Endodermal cell (in vitro differentiated cells): ENCODE data around the gene ZNF618. TPM values are rescaled to one million over a fixed set of nuclear protein-coding genes. Genes with fewer than 3 reads are reported as not detected.

Source experiments
- DNase-seq: peaks from one replicate; pipeline ENCODE4 v3.0.0-alpha.2; 2017
- H3K27ac ChIP-seq: 2 replicates; pipeline ENCODE4 v1.5.1; 2013; ENCODE audit warnings: mild to moderate bottlenecking, low read depth, low read length, moderate library complexity
- H3K27me3 ChIP-seq: 2 replicates; pipeline ENCODE4 v1.6.1; 2013; ENCODE audit warnings: mild to moderate bottlenecking, low read length, moderate library complexity; ENCODE audit not compliant: insufficient read depth, control insufficient read depth, poor library complexity, severe bottlenecking
- H3K36me3 ChIP-seq: 2 replicates; pipeline ENCODE4 v1.7.0; 2013; ENCODE audit warnings: mild to moderate bottlenecking, low read length, moderate library complexity; ENCODE audit not compliant: control insufficient read depth, insufficient read depth
- H3K4me1 ChIP-seq: one replicate; pipeline ENCODE4 v1.7.0; 2013; ENCODE audit warnings: low read length; ENCODE audit not compliant: control insufficient read depth, insufficient read depth
- H3K4me3 ChIP-seq: 2 replicates; pipeline ENCODE4 v1.5.1; 2013; ENCODE audit warnings: mild to moderate bottlenecking, low read length, moderate library complexity
- H3K9ac ChIP-seq: 2 replicates; pipeline ENCODE4 v1.6.1; 2013; ENCODE audit warnings: mild to moderate bottlenecking, low read length, moderate library complexity; ENCODE audit not compliant: poor library complexity, severe bottlenecking; ENCODE audit errors: extremely low read depth
- H3K9me3 ChIP-seq: 2 replicates; pipeline ENCODE4 v1.6.1; 2013; ENCODE audit warnings: mild to moderate bottlenecking, low read length, moderate library complexity; ENCODE audit not compliant: control insufficient read depth
- H3K27ac Mint-ChIP-seq: 2 replicates; pipeline ENCODE4 v1.8.0; 2020; ENCODE audit warnings: mixed read lengths
- H3K27me3 Mint-ChIP-seq: 2 replicates; pipeline ENCODE4 v1.8.0; 2021; ENCODE audit warnings: mild to moderate bottlenecking, mixed read lengths; ENCODE audit not compliant: insufficient read depth
- H3K36me3 Mint-ChIP-seq: 2 replicates; pipeline ENCODE4 v1.8.0; 2020; ENCODE audit warnings: low read depth, mixed read lengths
- H3K4me1 Mint-ChIP-seq: 2 replicates; pipeline ENCODE4 v1.8.0; 2020; ENCODE audit warnings: mixed read lengths
- H3K4me3 Mint-ChIP-seq: 2 replicates; pipeline ENCODE4 v1.8.0; 2020; ENCODE audit warnings: mild to moderate bottlenecking, moderate library complexity, mixed read lengths
- H3K9me3 Mint-ChIP-seq: 2 replicates; pipeline ENCODE4 v1.8.0; 2020; ENCODE audit warnings: mild to moderate bottlenecking, mixed read lengths
- WGBS, 2 experiments: methylation state at CpG; one replicate each; pipeline versions ENCODE4 v1.1.5 to v1.1.7; 2013; ENCODE audit warnings: missing lambda C conversion rate in 2 of 2, mixed read lengths in 1 of 2; ENCODE audit not compliant: insufficient coverage in 1 of 2, insufficient read length in 1 of 2; 5-methylcytosine and 5-hydroxymethylcytosine counted together
- total RNA-seq, 2 donors: library from RNA; stranded (reverse); fragmentation: NEBNext Ultra II Directional in 1 of 2; extraction: Animal tissue kit (Norgen Biotek cat#: 25700) in 1 of 2; gene quantifications; 2 replicates in 1 of 2; 3 replicates in 1 of 2; pipeline ENCODE4 v1.2.1, GENCODE V29; 2021
- TF ChIP-seq, protein P1 (sequence below): fragments of 200-600 bp; sonication (generic); conservative IDR thresholded peaks from 2 replicates; pipeline ENCODE4 v1.5.0; 2021; ENCODE audit warnings: antibody characterized with exemption, mild to moderate bottlenecking

ZNF618 gene
- total RNA-seq, 2 donors from 2014 or later = 34.5 to 37.5 TPM

DNA sequence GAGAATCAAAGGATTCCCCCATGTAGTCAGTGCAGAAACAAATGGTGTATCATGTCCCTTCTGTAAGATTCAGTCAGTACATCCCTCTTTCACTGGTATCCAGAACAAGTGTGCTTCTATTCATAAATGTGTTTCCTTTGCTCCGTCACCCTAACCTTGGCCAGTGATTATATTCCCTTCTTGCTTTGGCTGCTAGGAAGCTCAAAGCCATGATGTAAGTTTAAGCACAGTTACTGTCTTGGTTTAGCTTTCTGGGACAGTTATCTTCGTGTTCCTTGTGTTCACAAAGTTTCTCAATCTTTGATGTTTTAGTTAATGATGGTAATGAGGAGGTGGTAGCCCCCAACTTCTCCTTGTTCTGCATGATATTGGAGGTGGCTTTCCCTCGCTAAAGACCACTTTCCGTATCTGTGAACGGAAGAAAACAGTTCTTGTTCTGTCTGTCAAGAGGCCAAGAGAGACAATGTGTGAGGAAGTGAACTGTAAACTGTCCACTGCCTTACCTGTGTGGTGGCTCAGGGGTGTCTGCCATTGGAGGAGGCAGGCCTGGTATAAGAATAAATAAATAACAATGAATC is 204.2 kb downstream of the ZNF618 start:
- no peaks in the 10 kb centered on the region for H3K4me1 ChIP-seq
- H3K9me3 ChIP-seq = no peaks in the 10 kb centered on the region
- H3K27me3 Mint-ChIP-seq = peaks cover 18% of the 10 kb centered on the region
- no peaks in the 10 kb centered on the region for H3K36me3 Mint-ChIP-seq
- H3K27me3 ChIP-seq = peaks cover 8% of the 10 kb centered on the region
- H3K4me1 Mint-ChIP-seq = peaks cover 30% of the 10 kb centered on the region
- no peak overlapping the region for H3K4me3 ChIP-seq
- DNase-seq = no peak
- TF ChIP-seq, protein P1, sequence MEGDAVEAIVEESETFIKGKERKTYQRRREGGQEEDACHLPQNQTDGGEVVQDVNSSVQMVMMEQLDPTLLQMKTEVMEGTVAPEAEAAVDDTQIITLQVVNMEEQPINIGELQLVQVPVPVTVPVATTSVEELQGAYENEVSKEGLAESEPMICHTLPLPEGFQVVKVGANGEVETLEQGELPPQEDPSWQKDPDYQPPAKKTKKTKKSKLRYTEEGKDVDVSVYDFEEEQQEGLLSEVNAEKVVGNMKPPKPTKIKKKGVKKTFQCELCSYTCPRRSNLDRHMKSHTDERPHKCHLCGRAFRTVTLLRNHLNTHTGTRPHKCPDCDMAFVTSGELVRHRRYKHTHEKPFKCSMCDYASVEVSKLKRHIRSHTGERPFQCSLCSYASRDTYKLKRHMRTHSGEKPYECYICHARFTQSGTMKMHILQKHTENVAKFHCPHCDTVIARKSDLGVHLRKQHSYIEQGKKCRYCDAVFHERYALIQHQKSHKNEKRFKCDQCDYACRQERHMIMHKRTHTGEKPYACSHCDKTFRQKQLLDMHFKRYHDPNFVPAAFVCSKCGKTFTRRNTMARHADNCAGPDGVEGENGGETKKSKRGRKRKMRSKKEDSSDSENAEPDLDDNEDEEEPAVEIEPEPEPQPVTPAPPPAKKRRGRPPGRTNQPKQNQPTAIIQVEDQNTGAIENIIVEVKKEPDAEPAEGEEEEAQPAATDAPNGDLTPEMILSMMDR = no peak
- H3K36me3 ChIP-seq = no peaks in the 10 kb centered on the region
- no peak overlapping the region for H3K27ac Mint-ChIP-seq
- WGBS, 2 experiments = 90 to 94% methylated on average over 2 to 5 of the region's 5 CpGs
- H3K4me3 Mint-ChIP-seq = no peak overlapping the region
- no peak overlapping the region for H3K27ac ChIP-seq
- H3K9ac ChIP-seq = no peak overlapping the region
- H3K9me3 Mint-ChIP-seq = peaks cover 3% of the 10 kb centered on the region

- peaks cover 30% of the 10 kb centered on the region for H3K4me1 Mint-ChIP-seq
- DNase-seq = peak; percentile 41
- peaks cover 13% of the 10 kb centered on the region for H3K27me3 Mint-ChIP-seq
- H3K4me3 ChIP-seq = no peak overlapping the region
- no peak overlapping the region for H3K27ac ChIP-seq
- peaks cover 3% of the 10 kb centered on the region for H3K9me3 Mint-ChIP-seq
- TF ChIP-seq, protein P1 = no peak
- no peaks in the 10 kb centered on the region for H3K4me1 ChIP-seq
- H3K36me3 ChIP-seq = no peaks in the 10 kb centered on the region
- H3K27me3 ChIP-seq = peaks cover 8% of the 10 kb centered on the region
- peak overlapping the region; percentile 13 for H3K4me3 Mint-ChIP-seq
- WGBS, 2 experiments = 83 to 86% methylated on average over 5 to 7 of the region's 7 CpGs
- peak overlapping the region; percentile 81 for H3K27ac Mint-ChIP-seq
- H3K9ac ChIP-seq = no peak overlapping the region
- H3K9me3 ChIP-seq = no peaks in the 10 kb centered on the region
- H3K36me3 Mint-ChIP-seq = no peaks in the 10 kb centered on the region
Observed at GRCh38 chr9:114080773-114081440, 204.8 kb downstream of the ZNF618 start.

GRCh38 chr9:114081441-114082016 is 205.4 kb downstream of the ZNF618 start:
- WGBS, 2 experiments = 92 to 94% methylated on average over 4 to 6 of the region's 6 CpGs
- peak overlapping the region; percentile 81 for H3K27ac Mint-ChIP-seq
- H3K9ac ChIP-seq = no peak overlapping the region
- H3K36me3 Mint-ChIP-seq = no peaks in the 10 kb centered on the region
- H3K27me3 Mint-ChIP-seq = peaks cover 8% of the 10 kb centered on the region
- TF ChIP-seq, protein P1 = no peak
- peaks cover 8% of the 10 kb centered on the region for H3K27me3 ChIP-seq
- peaks cover 3% of the 10 kb centered on the region for H3K9me3 Mint-ChIP-seq
- H3K4me3 ChIP-seq = no peak overlapping the region
- peak overlapping the region; percentile 13 for H3K4me3 Mint-ChIP-seq
- no peak overlapping the region for H3K27ac ChIP-seq
- peak; percentile 20 for DNase-seq
- peaks cover 28% of the 10 kb centered on the region for H3K4me1 Mint-ChIP-seq
- H3K9me3 ChIP-seq = no peaks in the 10 kb centered on the region
- H3K4me1 ChIP-seq = no peaks in the 10 kb centered on the region
- no peaks in the 10 kb centered on the region for H3K36me3 ChIP-seq
